Stimulated activated CD8-positive, alpha-beta memory T cell treated with anti-CD3 and anti-CD28 coated beads, Interleukin-12 subunit alpha, Interleukin-12 subunit beta, amount 100 ng/mL, for 24 hours (primary cell): Measurements from ENCODE around the gene LGALS3BP.
"Not testable (repeated sequence)": the region's sequence is repeated elsewhere in the genome, so short reads cannot be mapped to it uniquely, and the experiment has no call there.

ENCODE experiments used
- DNase-seq: peaks from one replicate; pipeline ENCODE4 v3.0.0-alpha.2; 2020; ENCODE audit errors: extremely low read depth

Gene LGALS3BP

DNA sequence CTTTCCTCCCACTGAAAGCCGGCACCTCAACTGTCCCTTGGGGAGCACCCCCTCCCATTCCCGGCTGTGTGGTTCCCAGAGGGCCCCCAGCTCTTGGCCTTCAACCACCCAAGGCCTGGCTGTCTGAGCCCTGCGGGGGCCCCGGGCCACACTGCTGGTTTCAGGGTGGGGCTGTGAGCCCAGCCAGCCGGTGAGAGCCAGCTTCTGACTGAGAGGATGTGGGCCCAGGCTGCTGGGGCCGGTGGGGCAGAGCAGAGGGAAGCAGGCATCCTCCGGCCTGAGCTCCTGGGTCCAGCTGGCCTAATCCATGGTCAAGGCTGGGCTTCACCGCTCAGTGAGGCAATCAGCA is 875 bp upstream of the LGALS3BP start:
- no peak for DNase-seq

DNA sequence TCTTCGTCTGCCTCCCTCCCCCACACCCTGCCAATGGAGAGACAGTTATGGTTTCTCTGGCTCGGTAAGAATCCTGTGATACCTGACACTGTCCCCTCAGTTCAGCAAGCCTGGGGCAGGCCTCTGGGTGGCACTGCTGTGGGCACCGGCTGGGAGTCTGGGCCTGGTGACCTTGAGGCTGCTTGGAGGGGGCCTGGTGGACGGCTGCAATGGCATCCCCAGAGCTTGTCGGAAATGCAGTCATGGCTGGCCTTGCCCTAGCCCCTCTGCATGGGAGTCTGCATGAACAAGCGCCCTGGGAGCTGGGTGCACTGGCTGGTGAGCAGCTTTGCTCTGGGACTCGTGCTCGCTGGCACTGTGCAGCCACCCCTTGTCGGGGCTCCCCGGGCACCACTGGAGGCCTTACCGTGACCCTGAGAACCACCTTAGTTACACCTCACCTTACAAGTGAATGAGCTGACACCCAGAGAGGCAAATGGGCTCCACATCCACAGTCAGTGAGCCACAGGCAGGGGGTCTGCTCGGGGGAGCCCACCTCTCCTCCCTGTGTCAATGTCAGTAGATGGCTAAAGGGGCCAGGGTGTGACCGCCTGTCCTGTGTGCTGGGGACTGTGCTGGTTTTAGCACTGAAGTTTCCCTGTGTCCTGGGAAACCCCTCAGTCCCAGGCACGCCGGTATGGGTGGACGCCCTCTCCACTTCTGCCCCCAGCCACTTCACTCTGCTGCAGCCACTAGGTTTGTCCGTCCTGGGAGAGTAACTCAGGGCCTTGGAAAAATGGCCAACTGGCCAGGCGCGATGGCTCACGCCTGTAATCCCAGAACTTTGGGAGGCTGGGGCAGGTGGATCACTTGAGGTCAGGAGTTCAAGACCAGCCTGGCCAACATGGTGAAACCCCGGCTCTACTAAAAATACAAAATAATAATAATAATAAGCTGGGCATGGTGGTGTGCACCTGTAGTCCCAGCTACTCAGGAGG is 1.4 kb downstream of the LGALS3BP start:
- no peak for DNase-seq

DNA sequence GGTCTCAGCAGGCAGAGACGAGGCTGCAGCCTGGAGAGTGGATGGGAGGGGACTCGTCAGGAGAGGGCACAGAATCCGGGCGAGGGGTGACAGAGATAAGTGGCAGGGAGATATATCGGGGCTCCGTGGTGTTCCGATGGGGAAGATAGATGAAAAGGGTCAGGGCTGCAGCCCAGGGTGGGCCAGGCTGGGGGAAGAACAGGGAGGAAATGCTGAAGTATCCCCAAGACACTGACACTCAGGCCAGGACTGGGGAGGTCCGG is 2.1 kb downstream of the LGALS3BP start:
- no peak for DNase-seq

DNA sequence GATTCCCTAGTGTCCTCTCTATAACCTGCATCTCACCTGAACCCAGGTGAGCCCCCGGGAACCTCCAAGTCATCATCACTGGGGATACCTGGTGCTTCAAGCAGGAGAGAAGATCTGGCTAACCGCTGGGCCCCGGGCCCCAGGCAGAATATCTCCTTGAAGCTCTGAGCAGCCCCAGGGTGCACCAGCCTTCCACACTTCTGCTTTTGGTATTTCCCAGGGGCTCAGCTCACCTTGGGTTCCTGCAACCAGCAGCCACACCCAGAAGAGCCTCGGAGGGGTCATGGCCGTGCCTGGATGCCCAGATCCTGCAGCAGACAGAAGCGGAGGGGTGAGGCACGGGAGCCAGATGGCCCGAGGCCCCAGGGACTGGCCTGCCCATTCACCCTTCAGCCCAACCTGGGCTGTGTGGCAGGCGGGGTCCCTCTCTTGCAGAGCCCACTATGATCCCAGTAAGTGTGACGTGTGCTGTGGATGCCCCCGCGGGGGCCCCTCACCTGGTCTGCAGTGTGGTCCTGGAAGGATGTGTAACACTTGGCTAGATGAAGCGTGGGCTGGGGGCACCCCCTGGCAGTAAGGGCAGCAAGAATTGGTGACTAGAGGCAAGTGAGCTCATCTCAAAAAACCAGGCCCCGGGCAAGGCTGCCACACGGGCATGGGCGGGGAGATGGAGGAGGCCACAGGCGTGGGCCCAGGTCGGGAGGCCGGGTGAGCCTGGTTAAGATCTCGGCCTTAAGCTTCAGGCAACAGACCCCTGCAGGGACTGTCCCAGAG is 2.6 kb downstream of the LGALS3BP start:
- DNase-seq = no peak

DNA sequence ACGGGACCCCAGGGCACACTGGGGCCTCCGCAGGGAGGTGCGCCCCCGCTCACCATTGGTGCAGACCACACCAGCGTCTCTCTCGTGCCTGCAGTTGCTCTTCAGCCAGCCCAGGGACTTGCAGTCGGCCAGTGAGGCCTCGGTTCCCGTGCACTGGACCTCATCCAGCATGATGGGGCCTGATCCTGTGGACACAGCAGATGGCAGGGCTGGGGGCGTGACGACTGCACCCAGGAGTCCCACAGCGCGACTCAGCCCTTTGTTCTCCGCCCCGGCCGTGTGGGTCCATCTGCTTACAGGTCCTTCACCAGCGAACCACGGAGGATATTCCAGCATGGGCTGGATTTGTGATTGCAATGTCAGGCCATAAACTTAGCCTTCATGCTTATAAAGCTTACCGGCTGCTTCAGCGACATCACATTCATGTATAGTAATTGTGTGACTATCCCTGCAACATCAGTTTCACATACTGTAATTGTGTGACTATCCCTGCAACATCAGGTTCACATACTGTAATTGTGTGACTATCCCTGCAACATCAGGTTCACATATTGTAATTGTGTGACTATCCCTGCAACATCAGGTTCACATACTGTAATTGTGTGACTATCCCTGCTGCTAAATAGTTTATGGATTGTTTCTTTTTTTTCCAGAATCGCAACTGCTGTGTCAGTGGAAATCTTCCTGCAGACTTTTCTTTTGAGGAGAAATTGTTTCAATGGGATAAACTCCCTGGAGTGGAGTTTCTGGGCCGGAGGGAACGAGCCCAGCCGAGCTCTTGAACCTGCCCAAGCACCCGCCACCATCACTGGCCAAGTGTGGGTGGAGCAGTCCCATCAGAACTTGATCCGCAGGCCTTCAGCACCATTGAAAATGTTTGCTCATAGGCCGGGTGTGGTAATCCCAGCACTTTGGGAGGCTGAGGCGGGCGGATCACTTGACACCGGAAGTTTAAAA is 4.8 kb downstream of the LGALS3BP start:
- DNase-seq = no peak

DNA sequence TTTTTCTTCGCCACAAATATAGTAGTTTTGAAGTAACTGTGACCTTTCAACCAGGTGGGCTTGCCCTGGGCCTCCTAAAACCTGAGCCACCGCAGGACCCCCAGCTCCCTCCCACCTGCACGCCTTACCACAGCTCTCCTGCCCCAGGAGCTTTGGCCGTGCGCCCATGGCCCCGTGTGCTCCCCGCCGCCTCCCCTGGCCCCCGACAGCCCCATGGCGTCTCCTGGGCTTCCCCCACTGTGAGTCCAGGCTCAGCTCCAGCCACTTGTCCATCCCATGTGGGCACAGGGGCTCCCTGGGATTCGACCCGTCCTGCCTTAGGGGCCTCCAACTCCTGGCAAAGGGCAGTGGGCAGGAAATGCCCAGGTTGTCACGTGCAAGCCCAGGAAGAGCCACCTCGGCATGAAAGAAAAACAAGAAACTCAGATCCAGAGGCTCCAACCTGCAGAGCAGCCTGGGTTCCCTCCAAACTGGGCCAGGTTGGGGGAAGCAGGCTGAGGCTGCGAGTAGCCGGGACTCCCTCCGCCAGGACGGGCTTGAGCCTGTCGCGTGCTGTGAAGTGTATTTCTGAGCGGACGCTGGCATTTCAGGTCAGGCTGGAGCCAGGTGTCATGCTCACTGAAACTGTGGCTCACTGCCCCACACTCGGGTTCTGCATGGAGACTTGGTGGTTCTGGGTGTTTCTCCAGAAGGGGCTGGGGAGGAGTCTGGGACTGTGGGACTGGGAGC is 5.8 kb downstream of the LGALS3BP start:
- no peak for DNase-seq

DNA sequence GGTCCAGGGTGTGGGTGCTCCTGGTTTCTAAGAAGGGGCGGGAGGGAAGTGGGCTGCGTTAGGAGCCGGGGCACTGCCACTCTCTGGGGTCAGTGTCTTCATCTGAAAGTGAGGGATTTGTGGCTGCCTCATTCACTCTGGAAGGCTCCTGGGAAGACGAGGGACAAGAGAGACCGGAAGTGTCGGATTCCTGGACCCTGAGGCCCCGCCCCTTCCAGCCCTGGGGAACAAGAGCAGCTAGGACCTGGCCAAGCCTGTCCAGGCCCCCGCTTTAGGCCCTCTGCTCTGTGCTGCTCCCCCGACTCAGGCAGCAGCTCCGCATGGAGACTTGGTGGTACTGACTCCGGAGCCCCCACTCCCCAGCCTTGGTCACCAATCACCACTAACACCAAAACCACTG is 6.5 kb downstream of the LGALS3BP start:
- DNase-seq = no peak

DNA sequence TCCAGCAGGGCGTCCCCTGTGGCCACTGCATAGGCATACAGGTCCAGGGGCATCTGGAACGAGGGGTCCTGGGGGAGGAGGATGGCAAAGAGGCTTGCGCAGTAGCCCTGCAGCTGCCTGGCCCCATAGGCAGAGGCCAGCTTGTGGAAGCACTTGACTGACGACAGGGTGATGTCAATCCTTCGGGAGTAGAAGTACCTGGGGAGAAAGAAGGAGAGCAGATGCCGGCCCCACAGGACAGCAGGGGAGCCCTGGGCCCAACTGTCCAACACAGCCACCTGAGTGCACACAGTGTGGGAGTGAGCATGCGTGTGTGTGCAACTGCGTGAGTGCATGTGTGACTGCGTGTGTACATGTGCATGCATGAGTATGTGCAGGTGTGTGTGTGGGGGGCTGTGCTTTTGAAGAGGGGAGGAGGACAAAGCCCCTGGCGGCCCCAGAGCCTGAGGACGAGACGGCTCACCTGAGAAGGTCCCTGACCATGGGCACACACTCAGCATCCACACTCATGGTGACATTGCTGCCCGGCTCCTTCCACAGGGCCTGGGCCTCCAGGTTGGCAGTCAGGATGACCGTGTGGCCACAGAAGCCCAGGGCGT is 7.1 kb downstream of the LGALS3BP start:
- DNase-seq = no peak

DNA sequence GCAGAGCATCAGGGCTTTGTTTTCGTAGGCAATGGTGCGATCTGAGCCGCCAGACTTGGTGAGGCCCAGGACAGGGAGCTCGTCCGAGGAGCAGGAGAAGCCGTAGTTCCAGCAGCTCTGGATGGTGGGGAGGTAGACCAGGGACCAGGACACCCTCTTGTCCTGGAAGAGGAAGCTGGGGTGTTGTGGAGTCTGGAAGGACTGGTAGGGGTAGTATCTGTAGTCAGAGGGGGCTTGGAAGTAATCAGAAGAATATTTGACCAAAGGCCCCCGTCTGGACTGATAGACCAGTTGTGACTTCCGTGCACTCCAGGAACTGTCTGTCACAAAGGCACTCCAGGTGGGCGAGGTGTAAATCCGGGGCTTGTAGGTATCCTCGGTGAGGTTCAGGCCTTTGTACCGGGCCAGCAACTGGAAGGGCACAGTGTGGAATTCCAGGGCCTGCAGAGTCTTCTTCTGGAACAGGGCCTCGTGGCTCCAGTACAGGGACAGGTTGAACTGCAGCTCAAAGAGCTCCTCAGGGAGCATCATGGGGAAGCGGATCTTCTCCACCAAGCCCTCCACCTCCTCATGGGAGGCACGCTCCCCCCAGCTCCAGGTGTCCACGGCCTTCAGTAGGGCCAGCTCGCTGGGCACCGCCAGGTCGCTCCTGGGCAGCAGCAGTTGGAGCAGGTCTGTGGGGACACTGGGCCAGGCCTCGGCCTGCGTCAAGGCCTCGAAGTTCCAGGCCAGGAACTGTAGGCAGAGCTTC is 7.8 kb downstream of the LGALS3BP start:
- DNase-seq = no peak

DNA sequence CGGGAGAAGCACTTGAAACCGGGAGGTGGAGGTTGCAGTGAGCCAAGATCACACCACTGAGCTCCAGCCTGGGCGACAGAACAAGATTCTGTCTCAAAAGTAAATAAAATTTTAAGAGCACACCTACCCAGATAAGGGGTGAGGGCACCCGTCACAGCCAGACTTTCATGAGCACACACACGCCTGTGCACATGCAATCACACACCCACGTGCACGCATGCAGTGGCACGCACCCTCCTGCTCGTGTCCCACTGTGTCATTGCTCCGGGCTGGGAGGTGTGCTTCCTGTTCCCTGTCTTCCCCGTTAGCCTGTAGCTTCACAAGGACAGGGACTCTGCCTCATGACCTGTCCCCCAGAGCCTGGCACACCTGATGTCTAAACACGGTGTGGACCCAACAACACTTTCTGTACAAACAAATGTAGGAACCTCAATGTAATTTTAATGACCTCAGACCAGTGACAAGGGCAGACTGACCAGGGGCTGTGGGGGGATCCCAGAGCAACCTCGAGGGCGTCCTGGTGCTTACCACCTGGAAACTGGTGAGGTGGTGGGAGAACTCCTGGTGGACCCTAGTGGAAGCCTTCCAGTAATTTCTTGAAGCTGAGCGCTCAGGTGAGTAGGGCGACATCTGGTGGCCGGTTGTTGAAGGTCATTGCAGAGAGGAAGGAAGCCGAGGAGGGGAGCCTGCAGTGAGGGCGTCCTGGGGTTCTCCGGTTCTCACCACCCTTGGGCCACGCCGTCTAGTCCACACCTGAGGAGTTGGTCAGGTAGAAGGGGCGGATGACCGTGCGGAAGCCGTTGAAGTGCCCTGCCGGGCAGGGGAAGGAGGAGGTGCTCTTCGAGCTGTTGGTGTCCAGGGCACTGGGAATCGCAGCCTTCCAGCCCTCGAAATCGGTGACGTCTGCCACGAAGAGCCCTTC is 8.6 kb downstream of the LGALS3BP start:
- peak; percentile 46 for DNase-seq

DNA sequence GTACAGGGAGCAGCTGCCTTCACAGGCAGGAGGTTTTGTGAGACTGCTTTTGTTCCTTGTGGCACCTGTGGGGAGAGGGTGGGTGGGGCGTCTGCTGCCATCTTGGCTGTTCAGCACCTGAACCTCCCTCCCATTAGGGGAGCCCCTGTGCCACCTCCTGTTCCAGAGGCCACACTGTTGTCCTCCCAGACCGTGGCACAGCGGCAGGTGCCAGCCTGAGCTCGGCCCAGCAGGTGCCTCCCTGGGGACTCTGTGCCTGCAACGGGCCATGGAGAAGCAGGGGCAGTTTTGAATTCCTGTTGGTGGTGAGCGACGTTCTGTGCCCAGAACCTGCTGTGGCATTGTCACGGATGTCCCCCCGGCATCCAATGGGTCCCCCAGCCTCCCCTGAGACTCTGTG is 9.9 kb downstream of the LGALS3BP start:
- no peak for DNase-seq

DNA sequence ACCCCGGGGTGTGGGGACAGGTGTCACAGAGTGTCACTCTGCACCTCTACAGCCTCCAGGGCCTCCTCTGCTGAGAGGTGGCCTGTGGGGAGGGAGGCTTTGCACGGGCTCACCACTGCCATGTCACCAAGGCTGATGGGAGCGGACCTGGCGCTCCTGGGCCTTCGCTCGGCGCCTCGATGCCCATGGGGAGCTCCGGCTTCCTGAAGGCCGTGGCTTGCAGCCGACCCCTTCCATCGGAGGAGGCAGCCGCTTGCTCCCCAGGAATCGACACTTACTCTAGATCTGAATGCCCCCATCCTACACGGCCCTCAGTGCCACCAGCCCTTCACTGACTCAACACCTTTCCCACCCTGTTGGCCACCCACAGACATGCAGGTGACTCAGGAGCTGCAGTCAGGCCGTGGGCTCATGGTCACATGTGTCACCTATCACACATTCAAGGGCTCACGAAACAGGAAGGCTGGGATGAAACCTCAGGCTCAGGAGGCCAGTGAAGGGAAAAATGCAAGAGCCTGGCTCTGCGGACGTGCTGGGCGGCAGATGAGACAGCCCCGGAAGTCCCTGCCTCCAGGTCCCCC is 11.9 kb downstream of the LGALS3BP start:
- DNase-seq = no peak

DNA sequence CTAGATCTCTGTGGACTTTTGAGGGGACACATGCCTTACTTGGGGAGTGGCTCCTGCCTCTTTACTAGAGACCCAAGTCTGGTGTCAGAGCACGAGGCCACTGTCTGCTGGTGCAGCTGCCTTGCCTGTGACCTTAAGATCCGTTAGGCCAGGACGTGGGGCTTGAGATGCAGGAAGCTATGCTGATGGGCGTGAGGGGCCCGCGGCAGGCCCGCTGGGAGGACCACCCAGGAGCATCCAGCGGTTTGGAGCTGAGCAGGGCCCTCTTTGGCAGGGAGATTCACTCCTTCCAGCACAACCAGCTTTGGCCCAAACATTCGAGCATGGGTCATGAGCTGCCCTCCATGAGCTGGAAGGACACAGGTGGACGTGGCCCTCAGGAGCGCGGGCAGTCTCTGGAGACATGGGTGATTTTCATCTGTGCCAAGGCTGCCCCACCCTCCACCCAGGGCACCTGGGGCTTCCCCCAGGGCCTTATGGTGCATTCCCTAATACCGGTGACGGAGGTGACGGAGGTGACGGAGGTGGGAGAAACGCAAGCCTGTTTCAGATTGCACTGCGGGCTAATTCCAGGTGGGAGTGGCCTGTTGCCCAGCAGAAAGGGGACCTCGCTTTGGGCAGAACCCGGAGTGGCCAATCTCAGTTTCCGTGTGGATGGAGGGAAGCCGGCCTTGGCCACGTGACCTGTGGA is 12.7 kb downstream of the LGALS3BP start:
- DNase-seq = no peak

DNA sequence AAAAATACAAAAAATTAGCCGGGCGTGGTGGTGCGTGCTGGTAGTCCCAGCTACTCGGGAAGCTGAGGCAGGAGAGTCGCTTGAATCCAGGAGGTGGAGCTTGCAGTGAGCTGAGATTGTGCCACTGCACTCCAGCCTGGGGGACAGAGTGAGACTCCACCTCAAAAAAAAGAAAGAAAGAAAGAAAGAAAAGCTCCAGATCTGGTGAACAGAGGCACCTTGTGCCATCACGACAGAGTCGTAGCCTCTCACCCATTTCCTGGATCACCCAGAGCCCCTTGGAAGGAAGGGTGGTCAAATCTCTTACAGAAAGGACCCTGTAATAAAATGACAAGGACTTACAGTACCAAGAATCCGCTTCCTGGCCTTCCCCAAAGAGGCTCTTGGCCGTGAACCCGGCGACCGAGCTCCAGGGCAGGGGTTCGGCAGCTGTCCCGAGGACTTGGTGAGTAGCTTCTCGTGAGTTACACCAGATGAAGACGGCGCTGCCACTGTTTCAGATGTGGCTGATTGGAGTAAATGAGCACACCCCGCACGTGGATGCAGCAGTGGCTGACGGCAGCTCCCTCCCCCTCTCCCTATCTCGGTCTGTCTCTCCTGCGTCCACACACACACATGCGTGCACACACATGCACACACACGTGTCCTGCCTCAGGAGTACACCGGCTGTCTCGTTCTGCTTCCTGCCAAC is 13.5 kb downstream of the LGALS3BP start:
- no peak for DNase-seq

DNA sequence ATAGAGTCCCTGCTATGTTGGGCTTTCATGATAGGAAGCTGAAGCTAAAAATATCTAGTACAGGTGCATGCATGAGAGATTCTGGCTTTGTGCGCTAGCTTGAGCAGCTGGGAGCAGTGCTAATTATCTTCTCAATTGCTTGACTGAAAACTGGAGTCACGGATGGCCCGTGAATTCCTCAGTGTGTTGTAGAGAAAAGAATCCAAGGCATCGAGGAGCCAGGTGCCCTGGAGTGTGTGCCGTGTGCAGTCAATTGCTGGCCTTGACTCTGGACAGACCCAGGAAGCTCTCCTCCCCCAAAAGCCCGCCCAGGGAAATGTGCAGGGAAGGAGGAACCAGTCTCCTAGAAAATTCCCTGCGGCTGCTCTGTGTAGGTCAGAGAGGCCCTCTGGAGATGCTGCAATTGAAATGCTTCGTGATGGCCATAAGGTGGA is 14.2 kb downstream of the LGALS3BP start:
- DNase-seq = no peak

DNA sequence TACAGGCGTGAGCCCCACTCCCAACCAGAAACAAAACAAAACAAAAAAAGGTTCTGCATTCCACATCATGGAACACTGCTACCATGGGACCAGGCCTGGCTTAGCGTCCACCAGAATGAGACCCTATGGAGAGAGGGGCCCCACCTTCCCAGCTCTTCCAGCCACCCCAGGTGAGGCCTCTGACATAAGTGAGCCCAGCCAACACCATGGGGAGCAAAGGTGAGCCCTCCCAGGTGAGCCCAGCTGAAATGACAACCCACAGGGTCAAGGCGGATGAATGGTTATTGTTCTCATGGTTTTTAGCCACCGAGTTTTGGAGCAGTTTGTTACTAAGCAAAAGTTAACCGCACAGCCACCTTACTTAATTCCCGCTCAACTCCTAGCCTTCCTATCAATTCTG is 16.3 kb downstream of the LGALS3BP start:
- no peak for DNase-seq

DNA sequence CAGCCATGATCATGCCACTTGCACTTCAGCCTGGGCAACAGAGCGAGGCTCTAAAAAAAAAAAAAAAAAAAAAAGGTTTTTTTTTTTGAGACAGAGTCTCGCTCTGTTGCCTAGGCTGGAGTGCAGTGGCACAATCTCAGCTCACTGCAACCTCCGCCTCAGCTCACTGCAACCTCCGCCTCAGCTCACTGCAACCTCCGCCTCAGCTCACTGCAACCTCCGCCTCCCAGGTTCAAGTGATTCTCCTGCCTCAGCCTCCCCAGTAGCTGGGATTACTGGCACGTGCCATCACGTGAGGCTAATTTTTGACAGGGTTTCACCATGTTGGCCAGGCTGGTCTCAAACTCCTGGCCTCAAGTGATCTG is 16.8 kb downstream of the LGALS3BP start:
- DNase-seq = not testable (repeated sequence)
